PC-3 (cell line): ENCODE results near the gene LMNTD1.

ENCODE experiments used
- EZH2 ChIP-seq: fragments of 300-600 bp; sonication (generic); IDR thresholded peaks from one replicate; pipeline ENCODE4 v1.6.1; 2017; ENCODE audit warnings: antibody characterized with exemption, mild to moderate bottlenecking, low read length; ENCODE audit not compliant: unreplicated experiment
- EZH2phosphoT487 ChIP-seq: fragments of 300-600 bp; sonication (generic); IDR thresholded peaks from 2 replicates; pipeline ENCODE4 v1.6.1; 2018; ENCODE audit warnings: mild to moderate bottlenecking, antibody characterized with exemption, low read length, borderline replicate concordance
- TF ChIP-seq, protein P1 (sequence below): fragments of 300-600 bp; sonication (generic); conservative IDR thresholded peaks from 2 replicates; pipeline ENCODE4 v1.5.1; 2017; ENCODE audit warnings: antibody characterized with exemption, low read depth, mild to moderate bottlenecking, low read length

DNA sequence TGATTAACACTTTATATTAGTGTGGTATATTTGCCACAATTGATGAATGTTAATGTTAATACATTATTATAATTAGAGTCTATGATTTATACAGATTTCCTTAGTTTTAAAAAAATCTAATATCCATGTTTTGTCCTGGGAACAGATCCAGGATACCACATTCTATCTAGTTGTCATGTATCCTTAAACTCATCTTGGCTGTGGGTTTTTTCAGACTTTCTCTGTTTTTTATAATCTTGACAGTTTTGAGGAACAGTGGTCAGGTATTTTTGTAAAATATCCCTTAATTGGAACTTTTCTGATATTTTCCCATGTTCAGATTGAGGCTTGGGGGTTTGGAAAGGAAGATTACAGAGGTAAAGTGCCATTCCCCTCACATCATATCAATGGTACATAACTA is 104.1 kb downstream of the LMNTD1 start:
- TF ChIP-seq, protein P1, sequence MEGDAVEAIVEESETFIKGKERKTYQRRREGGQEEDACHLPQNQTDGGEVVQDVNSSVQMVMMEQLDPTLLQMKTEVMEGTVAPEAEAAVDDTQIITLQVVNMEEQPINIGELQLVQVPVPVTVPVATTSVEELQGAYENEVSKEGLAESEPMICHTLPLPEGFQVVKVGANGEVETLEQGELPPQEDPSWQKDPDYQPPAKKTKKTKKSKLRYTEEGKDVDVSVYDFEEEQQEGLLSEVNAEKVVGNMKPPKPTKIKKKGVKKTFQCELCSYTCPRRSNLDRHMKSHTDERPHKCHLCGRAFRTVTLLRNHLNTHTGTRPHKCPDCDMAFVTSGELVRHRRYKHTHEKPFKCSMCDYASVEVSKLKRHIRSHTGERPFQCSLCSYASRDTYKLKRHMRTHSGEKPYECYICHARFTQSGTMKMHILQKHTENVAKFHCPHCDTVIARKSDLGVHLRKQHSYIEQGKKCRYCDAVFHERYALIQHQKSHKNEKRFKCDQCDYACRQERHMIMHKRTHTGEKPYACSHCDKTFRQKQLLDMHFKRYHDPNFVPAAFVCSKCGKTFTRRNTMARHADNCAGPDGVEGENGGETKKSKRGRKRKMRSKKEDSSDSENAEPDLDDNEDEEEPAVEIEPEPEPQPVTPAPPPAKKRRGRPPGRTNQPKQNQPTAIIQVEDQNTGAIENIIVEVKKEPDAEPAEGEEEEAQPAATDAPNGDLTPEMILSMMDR = no peak
- TF ChIP-seq EZH2 (no peak), EZH2phosphoT487 (no peak)
